IPS-18c (cell line): ENCODE results near the gene RXYLT1.
"Not testable (repeated sequence)": the region's sequence is repeated elsewhere in the genome, so short reads cannot be mapped to it uniquely, and the experiment has no call there.

Source experiments
- H3K4me3 ChIP-seq: 2 replicates; pipeline ENCODE4 v1.7.0; 2013; ENCODE audit warnings: low read depth, mild to moderate bottlenecking, low read length, moderate library complexity; ENCODE audit not compliant: insufficient read depth
- H3K9me3 ChIP-seq: one replicate; pipeline ENCODE4 v1.6.1; 2013; ENCODE audit warnings: mild to moderate bottlenecking, low read length, moderate library complexity; ENCODE audit not compliant: control insufficient read depth, insufficient read depth

RXYLT1 gene

DNA sequence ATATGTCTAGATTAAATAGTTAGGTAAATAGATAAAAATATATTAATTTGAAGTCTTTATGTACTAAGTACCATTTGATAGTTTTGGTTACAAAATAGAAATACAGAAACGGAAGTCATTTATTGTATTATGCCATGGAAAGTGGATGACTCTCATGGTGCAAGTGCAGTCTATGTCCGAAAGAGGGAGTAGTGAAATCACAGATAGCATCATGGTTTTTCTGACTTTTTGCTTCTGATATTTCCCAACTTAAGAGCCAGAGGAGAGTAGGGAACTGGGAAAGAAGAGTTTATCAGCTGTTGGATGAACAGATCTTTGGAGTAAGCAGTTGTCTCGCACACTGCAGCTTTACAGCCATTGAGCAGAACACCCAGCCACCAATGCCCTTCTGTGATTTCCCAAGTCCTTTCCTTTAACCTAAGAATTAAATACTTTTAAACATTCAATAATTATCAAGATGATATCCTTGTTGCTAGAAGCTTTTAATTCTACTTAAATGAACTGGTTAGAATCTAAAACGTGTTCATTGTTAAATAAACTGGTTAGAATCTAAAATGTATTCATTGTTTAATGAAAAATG lies 46.4 kb downstream of the RXYLT1 start:
- no peak overlapping the region for H3K4me3 ChIP-seq

DNA sequence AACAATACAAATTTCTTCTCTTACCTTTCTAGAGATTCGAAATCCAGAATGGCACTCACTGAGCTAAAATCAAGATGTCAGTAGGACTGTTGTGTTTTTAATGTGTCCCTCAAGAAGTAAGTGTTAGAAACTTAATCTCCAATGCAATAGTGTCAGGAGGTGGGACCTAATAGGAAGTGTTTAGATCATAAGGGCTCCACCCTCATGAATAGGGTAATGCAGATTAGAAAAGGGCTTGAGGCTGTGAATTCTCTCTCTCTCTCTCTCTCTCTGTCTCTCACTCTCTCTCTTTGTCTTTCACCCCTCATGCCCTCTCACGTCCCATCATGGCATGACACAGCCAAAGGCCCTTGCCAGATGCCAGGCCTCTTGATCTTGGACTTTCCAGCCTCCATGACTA lies 49.2 kb downstream of the RXYLT1 start:
- Histone ChIP-seq H3K4me3 (no peak overlapping the region), H3K9me3 (peaks cover 3% of the 10 kb centered on the region)

More for the DNA sequence above, 46.4 kb downstream of the RXYLT1 start:
- H3K9me3 ChIP-seq = peaks cover 3% of the 10 kb centered on the region

DNA sequence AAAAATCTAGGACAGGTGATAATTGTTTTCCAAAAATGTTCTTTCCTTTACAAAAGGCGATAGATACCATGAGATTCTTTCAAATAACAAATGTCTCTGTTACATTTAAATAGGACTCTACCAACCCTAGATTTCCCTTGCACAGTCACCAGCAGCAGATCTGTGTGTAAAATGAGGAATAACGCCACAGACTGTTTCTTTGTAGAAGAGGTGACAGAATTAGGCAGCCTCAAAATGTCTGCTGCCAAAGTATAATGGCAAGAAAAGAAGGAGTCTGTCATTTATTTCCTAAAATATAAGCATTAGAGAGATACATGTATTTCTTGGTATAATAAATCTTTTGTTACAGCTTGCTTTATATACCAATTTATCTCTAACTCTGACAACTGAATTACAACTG lies 56.3 kb downstream of the RXYLT1 start:
- Histone ChIP-seq H3K4me3 (no peak overlapping the region), H3K9me3 (no peaks in the 10 kb centered on the region)

- no peaks in the 10 kb centered on the region for H3K9me3 ChIP-seq
- H3K4me3 ChIP-seq = no peak overlapping the region
These were observed 57.2 kb downstream of the RXYLT1 start for GRCh38 chr12:63836936-63837335.

DNA sequence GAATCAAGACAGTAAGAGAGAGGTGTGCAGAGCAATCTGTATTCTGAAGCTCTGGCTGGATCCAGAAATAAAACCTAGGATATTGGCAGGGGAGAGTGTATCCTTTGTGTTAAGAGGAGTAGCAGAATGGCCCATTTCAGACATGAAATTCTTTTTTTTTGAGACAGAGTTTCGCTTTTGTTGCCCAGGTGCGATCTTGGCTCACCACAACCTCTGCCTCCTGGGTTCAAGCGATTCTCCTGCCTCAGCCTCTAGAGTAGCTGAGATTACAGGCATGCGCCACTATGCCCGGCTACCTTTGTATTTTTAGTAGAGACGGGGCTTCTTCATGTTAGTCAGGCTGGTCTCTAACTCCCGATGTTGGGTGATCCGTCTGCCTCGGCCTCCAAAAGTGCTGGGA lies 58.7 kb downstream of the RXYLT1 start:
- H3K9me3 ChIP-seq = no peaks in the 10 kb centered on the region
- no peak overlapping the region for H3K4me3 ChIP-seq

DNA sequence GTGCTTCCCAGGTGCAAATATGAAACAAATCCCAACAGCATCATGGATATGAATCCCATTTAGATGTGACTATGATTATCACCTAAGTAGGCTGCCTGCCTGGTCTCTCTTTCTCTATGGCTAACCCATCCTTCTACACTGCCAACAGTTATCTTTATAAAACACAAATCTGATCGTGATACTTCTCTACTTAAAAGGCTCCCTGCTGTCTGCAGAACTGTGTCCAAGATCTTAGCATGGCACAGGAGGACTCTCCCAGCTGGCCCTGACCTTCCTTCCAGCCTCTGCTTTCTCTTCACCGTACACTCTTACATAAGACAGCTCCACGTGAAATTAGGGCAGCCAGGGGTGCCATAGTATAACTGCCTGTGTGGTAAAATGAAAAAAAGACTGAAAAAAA lies 61.3 kb downstream of the RXYLT1 start:
- H3K4me3 ChIP-seq = no peak overlapping the region
- H3K9me3 ChIP-seq = no peaks in the 10 kb centered on the region

- Histone ChIP-seq H3K4me3 (no peak overlapping the region), H3K9me3 (no peaks in the 10 kb centered on the region)
These were observed 61.9 kb downstream of the RXYLT1 start for GRCh38 chr12:63841571-63841970.

DNA sequence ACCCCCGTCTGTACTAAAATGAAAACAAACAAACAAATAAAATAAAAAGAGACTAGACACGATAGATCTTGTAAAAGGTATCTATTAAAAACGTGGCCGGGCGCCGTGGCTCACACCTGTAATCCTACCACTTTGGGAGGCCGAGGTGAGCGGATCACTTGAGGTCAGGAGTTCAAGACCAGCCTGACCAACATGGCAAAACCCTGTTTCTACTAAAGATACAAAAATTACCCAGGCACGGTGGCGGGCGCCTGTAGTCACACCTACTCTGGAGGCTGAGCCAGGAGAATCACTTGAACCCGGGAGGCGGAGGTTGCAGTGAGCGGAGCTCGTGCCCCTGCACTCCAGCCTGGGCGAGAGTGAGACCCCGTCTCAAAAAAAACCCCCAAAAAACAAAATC lies 63.0 kb downstream of the RXYLT1 start:
- H3K4me3 ChIP-seq = not testable (repeated sequence)

DNA sequence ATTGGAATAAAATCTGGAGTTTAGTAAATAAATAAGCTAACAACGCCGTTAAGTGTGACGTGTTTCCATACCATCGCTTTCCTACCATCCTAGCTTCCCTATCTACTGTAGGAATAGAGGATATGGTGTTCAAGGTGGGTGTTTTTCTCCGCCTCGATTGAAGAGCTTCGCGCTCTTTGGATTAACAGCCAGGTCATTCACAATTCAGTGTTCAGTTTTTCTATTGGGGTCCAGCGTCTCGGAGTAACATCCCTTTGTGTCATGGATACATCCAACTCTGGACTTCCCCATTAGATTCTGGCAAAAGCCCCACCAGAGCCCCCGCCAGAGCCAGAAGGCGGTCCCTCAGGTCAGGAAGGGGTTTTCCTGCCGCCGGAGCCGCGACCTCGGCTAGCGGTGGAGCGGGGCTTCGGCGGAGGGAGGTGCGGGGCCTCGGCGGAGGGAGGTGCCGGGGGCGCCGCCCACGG lies 63.6 kb downstream of the RXYLT1 start:
- no peaks in the 10 kb centered on the region for H3K9me3 ChIP-seq

More for the DNA sequence above, 63.0 kb downstream of the RXYLT1 start:
- not testable (repeated sequence) for H3K9me3 ChIP-seq

GRCh38 chr12:63843721-63844390 lies 64.1 kb downstream of the RXYLT1 start:
- Histone ChIP-seq H3K4me3 (peak overlapping the region; percentile 91), H3K9me3 (no peaks in the 10 kb centered on the region)

More for the DNA sequence above, 63.6 kb downstream of the RXYLT1 start:
- peak overlapping the region; percentile 91; the same call in 1 of the 2 replicates for H3K4me3 ChIP-seq

DNA sequence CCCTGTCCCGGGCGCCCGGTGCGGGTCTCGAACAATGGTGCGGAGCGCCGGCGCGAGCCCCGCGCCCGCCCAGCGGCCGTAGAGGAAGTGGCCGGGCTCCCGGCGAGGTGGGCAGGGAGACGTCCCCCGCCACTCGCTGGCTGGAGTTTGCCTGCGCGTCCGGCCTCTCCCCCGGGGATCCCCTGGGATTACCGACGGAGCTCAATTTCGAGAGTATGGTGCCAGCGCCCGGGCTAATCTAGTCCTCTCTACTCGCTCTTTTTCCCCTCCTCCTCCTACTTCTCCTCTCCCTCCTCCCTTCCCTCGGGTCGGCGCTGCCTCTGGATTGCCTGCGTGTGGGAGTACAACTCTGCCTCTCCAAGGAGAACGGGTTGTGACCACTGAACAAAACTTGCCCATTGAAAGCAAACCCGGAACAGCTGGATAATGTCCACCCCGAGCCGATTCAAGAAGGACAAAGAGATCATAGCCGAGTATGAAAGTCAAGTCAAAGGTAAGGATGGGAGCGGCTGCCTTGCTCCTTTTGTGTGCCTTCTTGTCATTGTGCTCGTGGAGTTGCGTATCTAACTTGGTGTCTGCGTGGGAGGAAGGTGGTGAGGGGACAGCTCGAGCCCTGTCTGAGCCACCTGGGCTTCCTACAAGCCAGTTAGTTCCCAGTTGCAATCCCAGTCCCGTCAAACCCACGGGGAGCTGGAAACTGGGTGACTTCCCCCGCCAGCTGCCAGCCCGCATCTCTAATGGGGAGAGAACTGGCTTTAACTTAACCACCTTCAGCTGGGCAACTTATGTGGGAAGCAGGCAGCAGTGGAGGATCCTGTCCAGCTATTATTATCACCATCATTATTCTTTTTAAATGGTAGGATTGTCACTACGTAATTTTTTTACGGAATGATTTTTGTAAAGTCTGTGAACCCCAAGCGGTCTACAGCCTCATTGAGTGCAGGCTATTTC lies 65.0 kb downstream of the RXYLT1 start, which contains the start of gene SRGAP1:
Gene SRGAP1 (plus strand): TSS at position 310 of the 951 bp plus-strand sequence. CDS start 117 bp downstream, at position 427.
- H3K9me3 ChIP-seq = no peaks in the 10 kb centered on the region
- H3K4me3 ChIP-seq = peak within 1 kb of the TSS; percentile 91

DNA sequence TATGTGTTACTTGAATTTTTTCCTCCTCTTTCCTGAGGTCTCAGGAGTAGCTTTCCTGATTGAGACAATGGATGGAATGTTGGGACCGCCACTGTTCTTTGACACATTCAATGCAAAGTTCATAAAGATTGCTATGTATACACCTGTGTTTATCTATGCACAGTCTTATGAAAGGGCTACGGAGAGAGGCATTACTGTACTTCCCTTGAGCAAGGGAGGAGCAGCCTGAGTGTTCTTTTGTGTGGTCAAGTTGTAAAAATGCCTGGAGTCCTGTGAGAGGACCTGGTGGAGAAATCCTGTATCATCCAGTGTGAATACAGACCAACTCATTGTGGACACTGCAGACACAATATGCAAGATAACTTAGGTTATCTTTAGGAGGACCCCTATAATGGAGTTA lies 66.0 kb downstream of the RXYLT1 start:
- H3K9me3 ChIP-seq = no peaks in the 10 kb centered on the region
- H3K4me3 ChIP-seq = peak overlapping the region; percentile 41

DNA sequence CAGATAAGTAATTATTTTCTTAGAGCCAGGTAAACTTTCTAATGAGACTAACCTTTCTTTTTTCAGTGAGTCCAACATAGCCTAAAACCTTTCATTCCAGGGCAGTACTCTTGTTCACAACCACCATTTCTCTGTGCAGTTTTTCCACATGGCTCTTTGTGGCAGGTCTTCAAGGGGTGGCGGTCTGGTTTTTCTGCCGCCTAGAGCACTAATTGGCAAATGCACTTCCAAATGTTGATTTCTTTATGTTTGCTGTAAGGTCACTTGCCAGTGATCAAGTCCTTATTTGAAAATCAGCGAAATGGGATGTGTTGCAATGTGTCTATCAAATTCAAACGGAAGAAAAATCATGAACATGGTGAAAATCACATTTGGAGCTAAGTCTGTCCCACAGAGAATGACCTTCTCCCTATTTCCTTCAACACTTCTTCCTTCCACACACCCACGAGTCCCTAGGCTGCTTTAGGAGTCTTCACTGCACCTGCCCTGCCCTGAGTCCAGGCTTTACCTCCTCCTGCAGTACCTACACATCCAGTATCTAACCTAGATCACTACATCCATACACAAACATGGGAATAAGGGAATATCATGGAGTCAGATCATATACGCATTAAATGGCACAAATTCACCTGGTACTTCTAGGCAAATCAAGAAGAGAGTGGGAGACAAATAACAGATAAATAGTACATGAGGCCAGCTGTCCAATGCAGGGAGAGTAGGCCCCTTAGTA lies 66.7 kb downstream of the RXYLT1 start:
- H3K4me3 ChIP-seq = no peak overlapping the region
- H3K9me3 ChIP-seq = no peaks in the 10 kb centered on the region

DNA sequence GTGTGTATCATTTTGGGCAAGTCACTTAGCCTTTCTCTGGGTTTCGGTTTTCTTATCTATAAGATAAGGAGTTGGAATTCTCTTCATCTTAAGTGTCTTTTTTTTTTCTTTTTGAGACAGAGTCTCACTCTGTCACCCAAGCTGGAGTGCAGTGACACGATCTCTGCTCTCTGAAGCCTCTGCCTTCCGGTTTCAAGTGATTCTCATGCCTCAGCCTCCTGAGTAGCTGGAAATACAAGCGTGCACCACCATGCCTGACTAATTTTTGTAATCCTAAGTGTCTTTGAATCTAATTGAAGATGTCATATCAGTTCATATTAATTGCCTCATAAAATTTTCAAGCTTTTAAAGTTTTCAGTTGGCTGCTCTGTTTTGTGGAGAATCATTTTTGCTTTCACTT lies 68.7 kb downstream of the RXYLT1 start:
- Histone ChIP-seq H3K4me3 (no peak overlapping the region), H3K9me3 (no peaks in the 10 kb centered on the region)

DNA sequence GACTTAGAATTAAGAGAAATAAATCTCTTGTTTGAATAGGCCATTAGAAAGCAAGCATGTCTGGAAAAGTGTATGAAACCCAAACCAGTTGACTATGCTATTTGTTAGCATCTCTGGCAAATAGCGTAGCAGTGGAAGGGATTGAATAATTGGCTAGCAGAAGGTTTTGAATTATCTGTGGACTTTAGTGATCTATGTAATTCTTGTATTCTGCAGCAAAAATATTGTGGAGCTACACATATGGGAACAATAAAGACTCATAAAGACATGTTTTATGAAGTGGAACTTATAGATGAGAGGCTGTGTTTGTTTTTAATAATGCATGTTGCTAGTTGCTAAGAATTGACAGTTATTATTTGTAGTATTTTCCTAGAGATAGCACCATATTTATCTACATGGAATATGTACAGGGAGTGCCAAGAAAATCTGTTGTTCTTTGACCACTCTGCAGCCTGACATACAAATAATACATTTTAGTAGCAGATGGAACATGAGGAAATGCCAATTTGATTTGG lies 69.5 kb downstream of the RXYLT1 start:
- H3K4me3 ChIP-seq = no peak overlapping the region

DNA sequence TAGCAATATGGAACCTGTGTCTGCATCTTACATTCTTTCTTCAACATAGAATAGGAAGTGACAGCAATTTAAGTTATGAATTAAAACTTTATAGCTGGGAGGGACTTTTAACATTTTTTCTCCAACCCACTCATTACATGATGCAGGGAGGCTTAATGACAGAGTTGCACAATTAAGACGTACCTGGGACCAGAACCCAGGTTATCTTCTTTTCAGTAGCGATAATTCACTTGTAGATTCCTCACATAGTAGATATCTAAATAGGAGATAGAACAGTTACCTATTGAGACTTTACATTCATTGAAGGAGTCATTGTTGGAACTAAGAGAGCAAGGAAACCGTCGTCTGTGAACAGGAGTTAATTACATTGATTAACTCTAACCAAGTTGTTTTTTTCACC lies 69.9 kb downstream of the RXYLT1 start:
- no peak overlapping the region for H3K4me3 ChIP-seq
- H3K9me3 ChIP-seq = no peaks in the 10 kb centered on the region

More for the DNA sequence above, 69.5 kb downstream of the RXYLT1 start:
- H3K9me3 ChIP-seq = no peaks in the 10 kb centered on the region

DNA sequence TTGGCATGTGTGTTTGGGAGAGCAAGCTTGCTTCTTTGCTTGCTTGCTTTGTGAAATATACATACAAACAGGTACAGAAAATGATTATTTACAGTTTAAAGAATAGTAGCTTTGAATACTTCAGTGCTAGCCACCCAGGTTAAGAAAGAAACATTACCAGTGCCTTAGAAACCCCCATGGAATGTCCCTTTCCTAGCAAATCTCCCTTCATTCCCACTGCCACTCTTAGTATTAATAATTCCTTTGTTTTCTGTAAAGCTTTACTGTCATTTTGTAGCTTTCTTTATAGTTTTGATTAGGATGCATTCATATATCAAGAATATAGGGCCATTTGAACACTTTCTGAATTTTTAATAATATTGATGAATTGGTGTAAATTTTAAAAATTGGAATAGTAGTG lies 74.3 kb downstream of the RXYLT1 start:
- no peaks in the 10 kb centered on the region for H3K9me3 ChIP-seq

More for the DNA sequence above, 74.3 kb downstream of the RXYLT1 start:
- no peak overlapping the region for H3K4me3 ChIP-seq
